ENCODE data around the gene C19orf12.

C19orf12 gene

DNA sequence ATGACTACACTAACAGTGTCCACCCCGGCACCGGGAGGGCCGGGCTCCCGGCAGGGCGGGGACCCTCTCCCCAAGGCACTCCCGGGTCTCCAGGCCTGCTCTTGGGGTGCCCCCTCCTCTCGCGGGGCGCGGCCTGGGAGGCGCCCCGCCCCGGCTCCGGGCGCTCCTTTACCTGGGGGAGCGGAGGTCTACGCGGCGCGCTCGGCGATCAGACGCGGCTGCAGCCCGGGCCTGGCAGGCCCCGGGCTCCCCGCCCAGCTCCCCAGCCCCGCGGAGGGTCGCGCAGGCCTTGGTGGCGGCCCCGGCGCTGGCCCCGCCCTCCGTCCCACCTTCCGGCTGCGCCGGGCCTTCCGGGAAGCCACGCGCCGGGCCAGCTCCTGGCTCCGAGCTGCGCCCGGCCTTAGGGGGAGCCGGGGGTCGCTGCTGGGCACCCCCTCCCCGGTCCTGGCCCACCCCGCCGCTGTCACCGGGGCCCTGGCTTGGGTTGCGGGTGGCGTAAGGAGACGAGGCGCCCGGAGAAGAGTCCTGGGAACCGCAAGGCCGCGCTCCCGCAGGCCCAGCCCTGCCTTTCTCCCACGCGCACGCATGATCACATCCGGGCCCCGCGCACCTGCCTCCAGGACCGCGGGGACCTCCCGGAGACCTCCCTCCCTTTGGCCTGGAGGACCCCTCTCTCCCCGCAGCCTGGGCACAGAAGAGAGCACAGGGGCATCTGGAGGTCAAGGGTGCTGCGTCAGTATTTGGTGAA, at the start of gene C19orf12:
C19orf12 (minus strand) TSS at position 309 of the 748 bp plus-strand sequence. CDS start 6,848 bp downstream, outside the sequence.
- DNase-seq (ENCODE audit: low read depth): peak; percentile 35

DNA sequence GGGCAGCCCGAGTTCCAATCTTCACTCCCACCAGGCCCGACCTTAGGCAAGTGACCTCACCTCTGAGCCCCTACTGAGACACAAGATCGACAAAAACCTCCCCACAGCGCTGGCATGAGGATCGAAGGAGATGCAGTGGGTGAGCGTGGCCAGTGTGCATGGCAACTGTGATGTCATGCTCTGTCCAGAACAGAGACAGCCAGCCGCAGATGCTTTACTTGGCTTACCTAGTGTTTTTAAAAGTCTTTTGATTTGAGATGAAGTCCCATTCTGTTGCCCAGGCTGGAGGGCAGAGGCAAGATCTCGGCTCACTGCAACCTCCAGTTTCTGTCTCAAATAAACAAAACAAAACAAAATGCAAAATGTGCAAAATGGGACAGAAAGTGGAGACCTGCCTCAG, 49.3 kb upstream of the C19orf12 start:
- DNase-seq (ENCODE audit: low read depth): no peak

DNA sequence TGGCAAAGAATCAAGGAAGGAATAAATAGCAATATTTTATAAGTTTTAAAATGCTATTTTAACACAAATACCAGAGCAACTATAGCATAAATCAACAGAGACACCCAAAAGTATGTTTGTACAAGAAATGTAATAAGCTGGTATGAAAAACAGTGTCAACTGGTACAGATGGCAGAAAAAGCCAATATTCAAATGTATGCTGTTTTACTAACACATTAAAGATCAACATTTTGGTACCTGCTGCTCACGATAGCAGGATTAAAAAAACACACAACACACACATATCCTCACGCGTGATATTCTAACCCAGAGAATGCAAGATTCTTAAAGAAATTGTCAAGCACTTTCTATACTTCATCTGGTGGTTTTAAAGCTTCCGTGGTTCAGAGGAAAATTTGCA, 48.1 kb upstream of the C19orf12 start:
- DNase-seq (ENCODE audit: low read depth): no peak

DNA sequence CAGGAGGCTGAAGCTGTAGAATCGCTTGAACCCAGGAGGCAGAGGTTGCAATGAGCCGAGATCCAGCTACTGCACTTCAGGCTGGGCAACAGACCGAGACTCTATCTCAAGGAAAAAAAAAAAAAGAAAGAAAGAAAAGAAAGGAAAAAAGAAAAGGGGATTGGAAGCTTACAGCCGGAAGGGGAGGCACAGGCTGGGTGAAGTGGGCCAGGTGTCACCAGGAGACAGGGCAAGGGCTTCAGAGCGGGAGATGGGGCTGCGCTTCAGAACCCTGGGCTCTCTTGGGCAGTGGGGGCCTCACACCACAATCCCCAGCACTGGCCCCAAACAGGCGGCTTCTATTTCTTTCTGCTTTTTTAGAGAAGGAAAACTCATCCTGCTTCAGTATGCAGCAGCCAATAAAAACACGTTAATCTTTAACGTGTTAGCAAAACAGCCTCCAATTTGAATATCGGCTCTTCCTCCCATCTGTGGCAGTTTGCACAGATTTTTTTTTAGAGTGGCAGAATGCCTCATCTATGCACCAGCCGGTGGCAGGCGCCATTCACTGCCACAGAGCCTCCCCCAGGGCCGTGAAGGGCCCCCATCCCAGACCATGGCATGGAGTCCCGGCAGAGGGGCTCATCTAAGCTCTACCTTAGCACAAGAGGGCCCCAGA, 46.6 kb upstream of the C19orf12 start:
- no peak for DNase-seq (ENCODE audit: low read depth)

DNA sequence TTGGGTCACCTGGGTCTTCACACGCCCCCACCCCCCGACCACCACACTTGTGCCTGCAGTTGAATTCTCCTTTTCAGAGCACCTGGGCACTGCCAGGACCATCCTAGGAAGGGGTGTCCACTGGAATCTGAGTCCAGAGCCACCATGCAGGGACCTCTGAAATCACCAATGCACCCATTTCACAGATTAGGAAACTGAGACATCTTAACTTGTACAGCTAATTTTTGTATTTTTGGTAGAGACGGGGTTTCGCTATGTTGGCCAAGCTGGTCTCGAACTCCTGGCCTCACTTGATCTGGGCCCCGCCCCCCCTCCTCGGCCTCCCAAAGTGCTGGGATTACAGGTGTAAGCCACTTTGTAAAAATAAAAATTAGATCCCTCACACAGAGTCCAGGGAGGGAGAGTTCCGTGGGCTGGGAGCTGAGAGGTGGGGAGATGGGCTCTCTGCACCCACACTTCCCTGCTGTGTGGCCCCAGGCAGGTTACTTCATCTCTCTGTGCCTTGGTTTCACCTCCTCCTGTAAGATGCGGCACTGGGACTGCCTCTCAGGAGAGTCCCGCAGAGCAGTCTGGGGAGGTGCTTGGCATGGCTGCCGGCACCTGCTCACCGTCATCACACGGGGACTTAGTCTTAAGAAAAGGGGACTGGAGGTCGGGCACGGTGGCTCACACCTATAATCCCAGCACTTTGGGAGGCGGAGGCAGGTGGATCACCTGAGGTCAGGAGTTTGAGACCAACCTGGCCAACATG, 45.9 kb upstream of the C19orf12 start:
- no peak for DNase-seq (ENCODE audit: low read depth)

DNA sequence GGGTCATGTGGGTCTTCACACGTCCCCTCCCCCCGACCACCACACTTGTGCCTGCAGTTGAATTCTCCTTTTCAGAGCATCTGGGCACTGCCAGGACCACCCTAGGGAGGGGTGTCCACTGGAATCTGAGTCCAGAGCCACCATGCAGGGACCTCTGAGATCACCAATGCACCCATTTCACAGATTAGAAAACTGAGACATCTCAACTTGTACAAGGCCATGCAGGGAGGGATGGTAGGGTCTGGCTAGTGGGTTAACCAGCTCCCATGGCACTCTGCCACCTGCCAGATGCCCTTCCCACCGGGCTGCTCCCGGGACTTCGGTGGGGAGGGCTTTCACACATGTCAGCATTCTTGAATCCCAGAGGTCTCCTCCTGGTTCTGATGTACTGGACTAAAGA, 44.3 kb upstream of the C19orf12 start:
- no peak for DNase-seq (ENCODE audit: low read depth)

DNA sequence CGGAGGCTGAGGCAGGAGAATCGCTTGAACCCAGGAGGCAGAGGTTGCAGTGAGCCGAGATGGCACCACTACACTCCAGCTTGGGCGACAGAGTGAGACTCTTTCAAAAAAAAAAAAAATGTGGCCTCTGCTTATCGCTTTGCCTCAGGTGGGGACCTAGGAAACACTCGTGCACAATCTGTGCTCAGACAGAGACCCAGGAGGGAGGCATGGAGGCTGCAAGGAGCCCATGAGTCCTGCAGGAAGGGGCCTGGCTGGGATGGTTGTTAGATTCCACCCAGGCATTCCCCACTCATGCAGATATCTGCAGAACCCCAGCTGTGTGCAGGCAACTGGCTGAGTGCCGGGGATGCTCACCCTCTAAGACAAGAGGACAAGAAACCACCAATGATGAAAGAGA, 43.8 kb upstream of the C19orf12 start:
- no peak for DNase-seq (ENCODE audit: low read depth)

DNA sequence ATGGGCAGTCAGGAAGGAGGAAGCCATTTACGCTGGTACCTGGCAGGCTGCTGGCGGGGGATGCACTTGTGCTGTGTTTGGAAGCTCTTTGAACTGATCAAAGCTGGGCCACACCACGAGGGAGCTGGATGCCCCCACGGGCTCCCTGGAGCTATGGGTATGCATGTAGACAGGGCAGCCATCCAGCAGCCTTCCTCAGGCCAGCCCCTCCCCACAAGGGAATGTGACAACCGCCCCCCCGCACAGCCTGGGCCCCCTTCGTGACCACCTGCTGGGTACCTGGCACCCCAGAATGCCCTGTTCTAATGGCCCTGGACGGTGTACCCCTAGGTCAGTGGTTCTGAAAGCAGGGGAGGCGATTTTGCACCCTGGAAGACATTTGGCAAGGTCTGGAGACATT, 42.5 kb upstream of the C19orf12 start:
- DNase-seq (ENCODE audit: low read depth): no peak

DNA sequence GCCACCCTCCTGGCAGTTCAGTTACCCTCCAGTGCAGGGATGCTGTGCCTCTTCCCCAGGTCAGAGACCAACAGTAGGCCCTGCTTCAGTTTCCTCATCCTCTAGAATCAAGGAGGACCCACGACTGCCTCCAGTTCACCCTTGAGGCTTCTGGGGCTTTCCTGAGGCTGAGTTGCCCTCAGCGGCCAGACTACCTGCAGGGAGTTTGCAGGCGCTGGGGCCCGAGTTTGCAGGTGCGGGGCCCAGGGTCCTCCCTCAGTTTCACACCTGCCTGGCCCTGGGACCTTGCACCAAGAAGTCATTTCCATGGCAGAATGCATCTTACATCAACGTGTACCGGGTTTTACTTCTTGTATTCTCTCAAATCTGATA, 38.9 kb upstream of the C19orf12 start:
- DNase-seq (ENCODE audit: low read depth): no peak

DNA sequence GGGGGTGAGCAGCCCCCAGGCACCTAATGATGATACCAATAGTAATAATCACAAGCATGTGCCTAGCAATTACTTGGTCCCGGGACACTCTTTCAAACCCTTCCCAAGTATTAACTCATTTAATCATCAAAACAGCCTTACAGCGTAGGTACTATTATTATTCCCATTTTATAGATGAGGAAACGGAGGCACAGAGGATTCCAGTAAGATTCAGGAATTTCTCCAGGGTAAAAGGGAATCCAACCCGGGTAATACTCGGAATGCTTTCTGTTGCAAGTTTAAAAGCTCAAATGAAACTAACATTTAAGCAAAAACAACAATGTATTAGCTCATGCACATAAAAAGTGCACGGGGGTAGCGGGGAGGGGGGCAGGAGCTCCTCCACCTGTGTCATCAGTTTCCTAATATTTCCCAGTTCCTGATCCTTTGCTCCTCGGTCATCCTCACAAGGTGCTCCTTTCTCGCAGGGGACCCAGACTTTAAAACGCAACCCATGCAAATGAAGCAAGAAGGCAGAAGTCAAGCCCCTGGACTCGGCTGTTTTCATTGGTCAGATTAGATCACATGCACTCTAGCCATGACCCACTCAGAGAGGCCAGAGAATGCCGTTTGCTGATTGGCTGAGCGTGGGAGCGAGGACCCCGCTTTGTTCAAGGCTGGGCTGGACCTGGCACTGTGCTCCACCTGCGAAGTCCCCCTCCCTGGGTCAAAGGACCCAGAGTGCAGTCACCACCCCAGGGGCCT, 38.3 kb upstream of the C19orf12 start:
- no peak for DNase-seq (ENCODE audit: low read depth)

DNA sequence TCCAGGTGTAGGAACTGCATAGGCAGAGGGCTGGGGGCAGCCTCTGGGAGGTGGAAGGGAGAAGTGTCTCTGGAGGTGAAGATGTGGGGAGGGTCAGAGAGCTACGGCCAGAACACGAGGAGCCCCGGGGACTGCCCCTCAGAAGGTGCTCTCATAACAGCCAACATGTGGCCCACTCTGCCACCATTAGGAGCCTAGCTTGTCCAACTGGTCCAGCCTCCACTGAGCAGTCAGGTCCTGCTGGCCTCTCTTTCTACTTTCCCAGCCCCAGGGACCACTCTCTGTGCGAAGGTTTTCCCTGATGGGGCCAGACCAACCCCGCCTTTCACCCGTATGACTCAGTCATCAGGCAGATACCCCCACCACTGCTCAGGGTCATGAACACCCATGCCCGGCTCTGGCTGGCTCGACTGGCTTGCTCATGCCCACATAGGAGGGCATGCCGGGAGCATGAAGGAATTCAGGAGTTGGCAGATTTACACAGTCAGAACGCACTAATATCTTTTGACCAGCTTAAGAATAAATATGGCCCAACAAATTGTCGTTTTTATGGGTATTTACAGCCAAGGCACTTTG, 37.5 kb upstream of the C19orf12 start:
- DNase-seq (ENCODE audit: low read depth): no peak

DNA sequence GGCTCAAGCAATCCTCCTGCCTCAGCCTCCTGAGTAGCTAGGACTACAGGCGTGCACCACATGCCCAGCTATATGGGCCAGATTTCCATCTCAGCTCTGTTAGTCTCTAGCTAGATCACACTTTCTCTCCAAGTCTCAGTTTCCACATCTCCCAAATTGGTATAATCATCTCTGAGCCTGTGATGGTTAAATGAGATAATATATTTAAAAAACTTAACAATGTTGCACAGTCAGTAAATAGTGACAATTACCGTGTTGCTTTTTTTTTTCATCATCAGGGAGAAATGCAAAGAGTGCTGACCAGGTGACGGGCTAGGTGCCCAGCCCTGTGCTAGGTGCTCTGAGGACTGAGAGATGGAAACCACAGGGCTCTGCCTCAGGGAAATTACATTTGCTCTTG, 36.9 kb upstream of the C19orf12 start:
- no peak for DNase-seq (ENCODE audit: low read depth)

DNA sequence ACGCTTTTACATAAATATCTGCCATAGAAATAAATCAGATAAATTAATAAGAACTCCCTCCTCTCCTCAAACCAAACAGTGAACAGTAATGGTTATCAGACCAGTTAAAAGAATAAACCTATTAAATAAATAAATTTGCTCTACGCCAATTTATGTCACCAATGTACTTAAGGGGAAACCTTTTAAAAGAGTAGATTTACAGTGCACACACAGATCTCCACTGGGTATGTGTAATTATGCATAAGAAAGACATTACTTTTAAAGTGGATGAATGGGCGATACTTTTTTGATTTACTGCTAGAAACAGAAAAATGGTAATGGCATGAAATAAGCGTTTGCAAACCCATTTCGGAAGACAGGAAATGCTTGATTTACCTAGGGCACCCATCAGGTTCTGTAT, 34.9 kb upstream of the C19orf12 start:
- DNase-seq (ENCODE audit: low read depth): no peak

DNA sequence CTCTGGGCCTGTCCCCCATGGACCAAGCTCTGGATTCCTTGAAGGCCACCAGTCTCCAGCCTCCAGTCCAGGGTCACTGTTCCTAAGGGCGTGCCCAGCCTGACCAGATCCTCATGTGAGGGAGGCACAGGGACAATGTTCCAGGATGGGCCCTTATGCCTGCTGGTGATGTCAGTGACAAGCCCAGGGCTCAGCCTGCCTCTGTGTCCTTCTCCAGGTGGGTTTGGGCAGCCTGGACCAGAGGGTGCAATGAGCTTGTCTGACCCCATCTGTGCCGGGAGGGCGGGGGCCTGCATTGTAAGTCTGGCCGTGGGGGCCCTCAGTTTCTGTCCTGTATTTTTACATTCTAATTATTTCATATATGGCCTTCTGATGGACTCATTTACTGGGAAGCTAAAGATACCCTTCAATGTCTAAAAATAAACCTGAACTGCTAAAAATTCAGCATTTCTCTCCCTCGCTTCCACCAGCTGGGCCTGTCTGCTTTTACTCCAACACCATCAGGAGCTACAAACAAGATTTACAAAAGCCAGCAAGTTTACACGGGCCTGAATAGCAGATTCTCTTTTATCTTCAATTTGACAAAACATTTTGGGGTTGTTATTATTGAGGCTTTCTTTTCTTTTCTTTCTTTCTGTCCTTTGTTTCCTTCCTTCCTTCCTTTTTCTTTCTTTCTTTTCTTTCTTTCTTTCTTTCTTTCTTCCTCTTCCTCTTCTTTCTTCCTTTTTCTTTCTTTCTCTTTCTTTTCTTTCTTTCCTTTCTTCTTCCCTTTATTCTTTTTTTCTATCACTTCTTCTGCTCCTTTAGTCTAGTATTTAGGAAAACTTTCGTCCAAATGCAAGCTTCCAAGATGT, 34.2 kb upstream of the C19orf12 start:
- DNase-seq (ENCODE audit: low read depth): no peak

DNA sequence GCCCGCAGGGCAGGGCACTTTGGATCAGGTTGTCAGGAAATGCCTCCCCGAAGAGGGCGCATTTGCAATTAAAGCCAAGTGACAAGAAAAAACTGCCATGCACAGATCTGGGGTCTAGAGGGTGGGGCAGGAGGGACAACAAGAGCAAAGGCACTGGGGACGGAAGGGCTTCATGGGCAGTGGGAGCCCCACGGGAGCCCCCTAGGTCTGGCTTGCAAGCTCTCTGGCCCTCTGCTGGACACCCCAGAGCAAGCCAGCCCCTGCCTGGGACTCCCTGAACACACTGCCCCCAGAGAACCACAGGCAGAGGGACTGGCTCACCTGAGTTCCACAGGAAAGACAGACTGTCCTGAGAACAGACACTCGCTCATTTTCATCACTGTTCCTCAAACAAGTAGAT, 30.2 kb upstream of the C19orf12 start:
- DNase-seq (ENCODE audit: low read depth): no peak

DNA sequence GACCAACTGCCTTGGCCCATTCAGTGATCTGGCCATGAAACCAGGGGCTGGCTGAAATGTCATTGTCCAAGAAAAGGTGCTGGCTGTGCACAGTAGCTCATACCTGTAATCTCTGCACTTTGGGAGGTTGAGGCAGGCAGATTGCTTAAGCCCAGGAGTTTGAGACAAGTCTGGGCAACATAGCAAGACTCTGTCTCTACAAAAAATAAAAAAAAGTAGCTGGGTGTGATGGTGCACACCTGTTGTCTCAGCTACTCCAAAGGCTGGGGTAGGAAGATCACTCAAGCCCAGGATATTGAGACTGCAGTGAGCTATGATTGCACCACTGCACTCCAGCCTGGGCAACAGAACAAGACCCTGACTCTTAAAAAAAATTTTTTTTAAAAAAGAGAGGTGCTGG, 28.6 kb upstream of the C19orf12 start:
- DNase-seq (ENCODE audit: low read depth): no peak

DNA sequence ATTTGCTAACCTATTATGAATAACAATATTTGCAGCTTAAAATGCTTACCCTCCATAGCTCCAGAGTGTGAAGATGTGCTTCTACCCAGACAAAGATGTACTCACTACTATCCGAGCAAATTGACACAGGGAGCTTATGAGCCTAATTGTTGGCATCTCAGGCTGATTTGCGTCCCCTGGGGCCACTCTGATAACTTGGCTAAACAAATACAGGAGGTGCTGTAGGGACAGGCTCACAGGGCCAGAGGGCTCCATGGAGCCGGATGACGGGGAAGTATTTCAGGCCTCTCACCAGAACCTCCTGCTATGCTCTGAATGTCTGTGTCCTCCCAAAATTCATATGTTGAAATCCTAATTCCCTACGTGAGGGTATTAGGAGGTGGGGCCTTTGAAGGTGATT, 26.7 kb upstream of the C19orf12 start:
- DNase-seq (ENCODE audit: low read depth): no peak

DNA sequence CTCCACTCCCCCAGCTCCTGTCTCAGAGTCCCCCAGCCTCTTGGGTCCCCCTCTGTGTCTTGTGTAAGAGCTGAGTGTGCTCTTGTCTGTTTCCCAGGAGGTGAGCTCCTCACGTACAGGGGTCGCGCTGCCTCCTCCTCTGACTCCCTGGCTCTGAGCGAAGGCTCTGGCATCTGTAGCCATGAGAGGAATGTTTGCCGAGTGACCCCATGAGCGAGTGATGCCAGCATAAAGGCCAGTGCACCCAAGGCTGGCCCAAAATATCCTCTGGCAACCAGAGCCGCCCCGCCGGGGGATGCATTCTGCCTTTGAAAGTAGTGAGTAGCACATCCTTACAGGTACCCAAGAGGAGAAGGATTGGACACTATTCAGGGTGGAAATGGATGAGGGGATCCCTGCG, 26.2 kb upstream of the C19orf12 start:
- no peak for DNase-seq (ENCODE audit: low read depth)

DNA sequence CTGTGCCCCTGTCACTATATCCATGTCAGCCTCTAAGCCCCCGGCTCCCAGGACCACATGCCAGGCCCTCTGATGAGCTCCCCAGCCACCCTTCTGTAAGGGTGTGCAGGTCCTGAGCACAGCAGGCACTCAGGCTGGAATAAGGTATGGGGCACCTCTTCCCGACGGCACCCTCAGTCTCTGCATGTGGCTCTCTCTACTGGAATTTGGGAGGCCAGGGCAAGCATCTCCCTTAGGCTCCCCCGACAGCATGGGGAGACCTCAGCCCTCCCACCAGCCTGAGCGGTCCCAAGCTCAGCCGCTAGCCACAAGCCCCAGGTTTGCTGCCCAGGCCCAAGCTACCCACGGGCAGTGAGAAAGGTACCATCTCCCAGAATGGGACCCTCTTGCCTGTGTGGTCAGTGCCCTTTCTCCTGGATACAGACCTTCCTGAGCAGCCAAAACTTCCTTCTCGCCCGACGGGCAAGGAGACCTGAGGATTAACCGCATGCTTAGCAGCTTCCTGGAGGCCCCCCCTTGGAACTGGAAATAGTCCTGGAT, 22.5 kb upstream of the C19orf12 start:
- DNase-seq (ENCODE audit: low read depth): no peak

DNA sequence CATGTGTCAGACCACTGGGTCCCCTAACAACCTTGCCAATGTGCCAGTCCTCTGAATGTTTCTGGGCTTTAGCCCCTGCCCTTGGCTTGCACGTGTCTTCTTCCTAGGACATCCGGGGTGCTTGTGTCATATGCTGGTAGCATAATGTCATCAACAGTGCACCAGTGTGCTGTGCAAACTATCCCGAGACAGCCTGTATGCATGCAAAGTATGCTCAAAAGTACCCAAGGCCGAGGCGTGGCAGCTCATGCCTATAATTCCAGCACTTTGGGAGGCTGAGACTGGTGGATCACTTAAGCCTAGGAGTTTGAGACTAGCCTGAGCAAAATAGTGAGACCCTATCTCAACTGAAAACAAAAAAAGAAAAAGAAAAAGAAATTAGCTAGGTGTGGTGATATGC, 20.8 kb upstream of the C19orf12 start:
- DNase-seq (ENCODE audit: low read depth): no peak

DNA sequence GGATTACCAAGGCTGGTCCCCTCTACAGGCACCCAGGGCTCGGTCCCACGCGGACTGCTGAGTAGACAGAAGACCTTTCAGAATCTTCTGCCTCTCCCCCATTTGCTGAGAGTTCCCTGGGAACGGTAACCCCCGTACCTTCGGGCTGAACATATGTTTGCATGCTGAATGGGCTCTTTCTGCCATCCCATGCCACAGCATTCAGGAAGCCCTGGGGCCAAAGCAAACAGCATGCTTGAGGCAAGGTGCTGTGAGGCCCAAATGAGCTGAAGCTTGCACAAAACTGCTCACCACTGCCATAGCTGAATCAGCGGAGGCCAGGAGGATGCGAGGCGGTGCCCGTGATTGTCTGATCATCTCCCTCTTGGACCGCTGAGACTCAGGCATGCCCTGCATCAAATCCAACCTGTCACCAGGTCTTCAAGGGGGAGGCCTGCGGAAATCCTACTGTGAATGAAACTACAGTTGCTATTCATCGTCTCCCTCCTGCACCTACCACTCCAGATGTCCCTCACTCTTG, 16.3 kb upstream of the C19orf12 start:
- no peak for DNase-seq (ENCODE audit: low read depth)
